Activated CD8-positive, alpha-beta memory T cell treated with anti-CD3 and anti-CD28 coated beads, Interleukin-2, amount 50 U/mL, for 4 hours (primary cell): ENCODE measurements around the gene HLA-DMB.
"Not testable (repeated sequence)": the region's sequence is repeated elsewhere in the genome, so short reads cannot be mapped to it uniquely, and the experiment has no call there.

Source experiments
- DNase-seq: peaks from one replicate; pipeline ENCODE4 v3.0.0-alpha.2; 2020

HLA-DMB gene

DNA sequence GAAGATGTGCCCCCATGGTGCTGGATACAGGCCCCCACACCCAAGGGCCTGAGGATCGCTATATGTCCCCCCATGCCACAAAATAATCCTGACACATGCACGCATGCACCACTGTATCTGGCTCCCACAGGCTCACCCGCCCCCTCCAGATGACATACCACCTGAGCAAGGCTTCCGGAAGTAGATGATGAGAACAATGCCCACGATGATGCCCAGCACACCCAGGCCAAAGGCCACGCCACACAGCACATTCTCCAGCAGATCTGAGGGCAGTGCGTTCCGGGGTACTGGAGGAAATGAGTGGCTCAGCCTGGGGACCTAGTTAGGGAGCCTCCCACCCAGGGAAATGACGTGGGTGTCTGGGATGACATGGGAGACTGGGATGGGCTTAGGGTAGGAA is 8.3 kb upstream of the HLA-DMB start:
- no peak for DNase-seq

- DNase-seq, result peak; percentile 37
Observed at GRCh38 chr6:32947552-32948465, 7.0 kb upstream of the HLA-DMB start.

GRCh38 chr6:32946893-32947292 is 6.1 kb upstream of the HLA-DMB start:
- DNase-seq, result no peak

- DNase-seq, result no peak
Observed at GRCh38 chr6:32945953-32946352, 5.1 kb upstream of the HLA-DMB start.

- peak; percentile 66 for DNase-seq
Observed at GRCh38 chr6:32945108-32945760, 4.4 kb upstream of the HLA-DMB start.

DNA sequence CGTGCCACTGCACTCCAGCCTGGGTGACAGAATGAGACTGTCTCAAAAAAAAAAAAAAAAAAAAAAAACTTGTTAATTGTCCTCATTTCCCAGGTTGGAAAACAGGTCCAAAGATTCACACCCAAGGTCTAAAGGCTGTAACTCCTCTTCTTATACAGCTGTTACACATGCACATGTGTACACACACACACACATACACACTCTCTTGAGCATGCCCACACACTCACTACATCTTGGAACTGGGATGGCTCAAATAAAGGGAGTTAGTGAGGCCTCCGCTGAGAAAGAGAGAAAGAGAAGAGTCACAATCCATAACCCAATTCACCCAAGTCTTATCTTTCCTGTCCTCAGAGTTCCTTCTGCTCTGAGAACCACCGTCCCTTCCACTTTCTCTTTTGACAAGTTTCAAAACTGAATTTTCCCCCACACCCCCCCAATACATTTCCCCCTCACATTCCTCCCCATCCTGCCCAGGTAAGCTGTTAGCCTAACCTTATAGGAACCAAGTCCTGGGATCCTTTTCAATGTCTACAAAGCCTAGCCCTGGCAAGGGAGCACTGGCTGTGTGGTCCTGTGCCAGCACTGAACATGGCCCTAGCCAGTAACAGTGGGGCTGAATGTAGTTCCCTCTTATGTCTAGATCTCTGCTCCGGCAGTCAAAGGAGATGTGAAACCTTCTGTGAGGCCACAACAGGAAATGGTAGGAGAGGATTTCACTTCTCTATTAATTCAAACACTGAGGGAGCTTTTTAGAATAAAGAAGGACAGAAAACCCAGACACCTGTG is 3.2 kb upstream of the HLA-DMB start:
- DNase-seq, result no peak

- not testable (repeated sequence) for DNase-seq
Observed at GRCh38 chr6:32942555-32943123, 1.8 kb upstream of the HLA-DMB start.

GRCh38 chr6:32941214-32941768 is 463 bp upstream of the HLA-DMB start:
- peak; percentile 39 for DNase-seq

DNA sequence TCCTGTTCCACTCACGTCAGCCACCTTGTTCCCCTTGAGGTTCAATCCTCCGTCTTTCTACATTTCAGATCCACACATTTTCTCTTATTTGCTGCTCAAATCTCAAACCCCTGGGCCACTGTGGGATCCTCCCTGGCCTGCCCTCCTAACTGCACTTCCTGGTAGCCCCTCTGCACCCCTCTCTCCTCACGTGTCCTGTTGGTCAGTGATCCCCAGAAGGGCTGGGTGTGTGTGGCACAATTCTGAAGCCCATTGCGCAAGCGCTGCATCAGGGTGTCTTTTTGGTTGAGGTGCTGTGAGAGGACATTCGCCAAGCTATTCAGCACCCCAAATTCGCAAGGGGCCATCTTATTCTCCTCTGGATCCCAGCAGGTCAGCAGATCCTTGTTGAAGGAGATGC is 2.3 kb downstream of the HLA-DMB start:
- DNase-seq, result no peak

DNA sequence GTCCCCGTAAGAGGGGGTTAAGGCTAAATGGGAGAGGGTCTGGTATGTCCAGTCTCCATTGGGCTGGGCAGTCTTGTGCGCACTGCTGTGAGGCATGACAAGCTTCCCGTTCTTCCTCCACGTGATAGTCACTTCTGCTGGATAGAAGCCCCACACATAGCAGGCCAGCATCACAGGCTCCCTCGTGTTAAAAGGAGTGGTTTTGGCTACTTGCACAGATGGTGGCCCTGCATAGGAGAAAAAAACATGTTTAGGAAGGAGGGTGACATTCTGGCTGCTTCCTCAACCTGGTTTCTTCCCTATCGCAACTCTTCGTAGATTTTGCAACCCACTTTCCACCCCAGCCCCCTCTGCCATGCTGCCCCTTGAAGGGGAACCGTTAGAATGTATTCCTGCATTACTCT is 3.6 kb downstream of the HLA-DMB start:
- no peak for DNase-seq

GRCh38 chr6:32936239-32937152 is 4.3 kb downstream of the HLA-DMB start:
- no peak for DNase-seq

DNA sequence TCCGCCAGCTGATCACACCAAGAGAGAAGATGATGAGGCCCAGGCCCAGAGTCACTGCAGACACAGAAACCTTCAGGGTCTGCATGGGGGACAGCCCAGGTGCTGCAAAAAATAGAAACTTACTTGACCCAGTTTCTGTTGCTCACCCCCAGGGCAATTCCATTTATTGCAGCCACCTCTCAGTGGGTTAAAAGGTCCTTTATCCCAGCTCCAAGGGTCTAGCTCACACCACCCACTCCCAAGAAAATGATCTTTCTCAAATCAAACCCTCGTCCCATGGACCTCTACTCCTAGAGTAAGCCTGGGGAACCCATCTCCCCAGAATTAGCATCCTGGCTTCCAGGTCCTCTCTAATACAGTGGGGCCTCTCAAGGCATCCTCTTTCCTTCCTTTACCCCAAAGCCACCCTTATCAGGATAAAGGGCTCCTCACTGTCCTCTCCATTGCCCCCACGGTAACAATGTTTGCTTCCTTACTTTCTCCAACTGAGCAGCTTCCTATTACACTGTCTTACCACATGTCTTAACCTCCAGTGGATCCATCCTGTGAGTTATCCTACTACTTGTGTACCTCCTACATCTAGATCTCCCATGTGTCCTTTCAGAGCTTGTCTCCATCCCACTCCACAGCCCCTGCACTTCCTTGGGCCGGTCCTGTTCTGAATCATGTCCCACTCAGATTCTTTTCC is 5.1 kb downstream of the HLA-DMB start:
- no peak for DNase-seq

GRCh38 chr6:32933661-32934085 is 7.2 kb downstream of the HLA-DMB start:
- peak; percentile 80 for DNase-seq

GRCh38 chr6:32932132-32932868 is 8.5 kb downstream of the HLA-DMB start:
- no peak for DNase-seq

DNA sequence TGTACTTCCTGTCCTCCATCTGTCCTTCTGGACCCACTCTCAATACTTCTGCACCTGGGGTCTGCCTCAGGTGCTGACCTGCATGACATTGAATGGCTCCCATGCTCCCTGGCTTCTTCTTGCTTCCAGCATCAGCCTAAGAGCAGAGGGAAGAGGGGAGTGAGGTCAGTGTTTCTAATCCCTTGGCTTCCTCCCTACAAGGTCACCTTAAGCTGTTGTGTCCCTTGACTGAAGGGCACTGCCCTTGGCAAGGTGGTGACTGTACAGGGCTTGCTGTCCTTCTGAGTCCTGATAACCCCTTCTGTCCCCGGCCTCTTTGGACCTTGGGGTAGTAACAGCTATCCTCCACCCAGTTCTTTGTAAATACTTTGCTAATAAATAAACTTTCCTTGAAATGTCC is 9.6 kb downstream of the HLA-DMB start:
- DNase-seq, result no peak

GRCh38 chr6:32922083-32922482 is 18.7 kb downstream of the HLA-DMB start:
- DNase-seq, result no peak

GRCh38 chr6:32920715-32921114 is 20.1 kb downstream of the HLA-DMB start:
- DNase-seq, result no peak

- DNase-seq, result no peak
Observed at GRCh38 chr6:32912951-32913350, 27.9 kb downstream of the HLA-DMB start.

GRCh38 chr6:32908897-32909296 is 31.9 kb downstream of the HLA-DMB start:
- DNase-seq, result no peak

DNA sequence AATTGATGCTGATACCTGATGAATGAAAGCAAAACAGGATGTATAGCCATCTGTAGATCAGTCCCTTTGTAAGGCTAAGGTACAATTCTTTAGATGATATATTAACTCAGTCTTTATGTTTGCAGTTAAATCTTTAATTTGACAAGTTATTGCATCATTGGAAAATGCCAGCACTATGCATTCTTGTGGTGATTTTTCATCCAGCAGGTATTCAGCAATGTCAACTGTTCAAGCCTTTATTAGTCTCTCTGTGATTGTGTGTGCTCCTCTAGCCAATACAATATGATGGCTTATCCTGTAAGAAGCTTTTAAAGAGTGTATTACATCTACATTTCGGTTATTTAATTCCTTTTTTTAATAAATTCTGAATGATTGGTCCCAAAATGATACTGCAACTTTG is 34.3 kb downstream of the HLA-DMB start:
- no peak for DNase-seq
